Activated CD4-positive, CD25-positive, alpha-beta regulatory T cell treated with anti-CD3 and anti-CD28 coated beads, Interleukin-2, amount 50 U/mL, for 16 hours (primary cell): ENCODE measurements around the gene COL18A1.
"Not testable (repeated sequence)": the region's sequence is repeated elsewhere in the genome, so short reads cannot be mapped to it uniquely, and the experiment has no call there.

Experiments
- DNase-seq: peaks from one replicate; pipeline ENCODE4 v3.0.0-alpha.2; 2020; ENCODE audit warnings: low read depth, low spot score

The COL18A1 gene

DNA sequence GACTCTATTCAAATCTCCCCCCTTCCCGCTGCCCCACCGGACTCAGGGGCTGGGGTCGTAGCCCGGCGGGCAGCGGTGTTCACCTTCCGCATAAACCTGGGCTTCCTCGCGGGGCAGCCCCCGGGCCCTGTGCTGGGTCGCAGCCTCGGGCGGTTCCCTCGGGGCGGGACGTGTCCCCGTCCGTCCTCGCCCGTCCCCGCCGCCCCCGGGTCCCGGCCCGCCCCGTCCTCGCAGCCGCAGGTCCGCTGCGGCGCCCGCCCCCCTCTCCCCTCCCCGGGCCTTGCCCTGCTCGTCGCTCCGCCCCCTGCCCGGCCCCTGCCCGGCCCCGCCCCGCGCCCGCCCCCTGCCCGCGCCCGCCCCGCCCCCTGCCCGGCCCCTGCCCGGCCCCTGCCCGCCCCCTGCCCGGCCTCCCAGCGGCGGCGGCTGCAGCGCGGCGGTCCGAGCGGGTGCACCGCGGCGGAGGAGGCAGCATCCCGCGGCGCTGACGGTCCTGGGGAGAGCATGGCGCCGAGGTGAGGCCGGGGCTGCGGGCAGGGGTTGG lies at the start of gene COL18A1:
Gene COL18A1 (plus strand): TSS at position 436 of the 541 bp plus-strand sequence. CDS start 66 bp downstream, at position 502.
- no peak for DNase-seq

DNA sequence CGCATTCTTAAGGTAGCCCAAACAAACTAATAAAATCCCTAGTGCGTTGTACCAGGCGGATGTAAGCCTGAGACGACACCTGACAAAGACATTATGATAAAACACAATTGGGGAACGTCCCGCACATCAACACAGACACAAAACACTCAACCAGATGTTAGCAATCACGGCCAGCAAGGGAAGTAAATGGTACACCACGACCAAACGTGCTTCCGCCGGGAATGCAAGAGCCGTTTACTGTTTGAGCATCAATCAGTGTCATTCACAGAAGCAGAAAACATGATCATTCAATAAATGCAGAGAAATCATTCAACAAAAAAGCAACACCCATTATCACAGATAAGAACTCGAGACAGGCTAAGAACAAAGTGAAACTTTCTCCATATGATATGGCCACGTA lies 49.4 kb upstream of the COL18A1 start:
- no peak for DNase-seq

DNA sequence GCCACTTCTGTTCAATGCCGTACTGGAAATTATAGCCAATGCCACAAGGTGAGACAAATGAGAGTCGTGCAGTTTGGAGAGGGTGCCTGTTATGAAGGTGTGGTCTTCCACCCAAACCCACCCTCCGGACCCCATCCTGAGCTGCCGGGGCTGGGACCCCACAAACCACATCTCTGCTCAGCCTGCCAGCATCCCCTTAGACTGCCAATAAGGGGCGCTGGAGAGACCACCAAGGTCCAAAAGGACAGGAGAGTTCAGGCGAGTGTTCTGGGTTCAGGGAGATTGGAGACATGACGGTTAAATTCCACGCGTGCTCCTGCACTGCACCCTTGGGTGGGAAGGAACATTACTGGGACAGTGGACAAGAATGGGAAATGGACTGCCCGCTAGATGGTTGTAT lies 48.7 kb upstream of the COL18A1 start:
- no peak for DNase-seq

DNA sequence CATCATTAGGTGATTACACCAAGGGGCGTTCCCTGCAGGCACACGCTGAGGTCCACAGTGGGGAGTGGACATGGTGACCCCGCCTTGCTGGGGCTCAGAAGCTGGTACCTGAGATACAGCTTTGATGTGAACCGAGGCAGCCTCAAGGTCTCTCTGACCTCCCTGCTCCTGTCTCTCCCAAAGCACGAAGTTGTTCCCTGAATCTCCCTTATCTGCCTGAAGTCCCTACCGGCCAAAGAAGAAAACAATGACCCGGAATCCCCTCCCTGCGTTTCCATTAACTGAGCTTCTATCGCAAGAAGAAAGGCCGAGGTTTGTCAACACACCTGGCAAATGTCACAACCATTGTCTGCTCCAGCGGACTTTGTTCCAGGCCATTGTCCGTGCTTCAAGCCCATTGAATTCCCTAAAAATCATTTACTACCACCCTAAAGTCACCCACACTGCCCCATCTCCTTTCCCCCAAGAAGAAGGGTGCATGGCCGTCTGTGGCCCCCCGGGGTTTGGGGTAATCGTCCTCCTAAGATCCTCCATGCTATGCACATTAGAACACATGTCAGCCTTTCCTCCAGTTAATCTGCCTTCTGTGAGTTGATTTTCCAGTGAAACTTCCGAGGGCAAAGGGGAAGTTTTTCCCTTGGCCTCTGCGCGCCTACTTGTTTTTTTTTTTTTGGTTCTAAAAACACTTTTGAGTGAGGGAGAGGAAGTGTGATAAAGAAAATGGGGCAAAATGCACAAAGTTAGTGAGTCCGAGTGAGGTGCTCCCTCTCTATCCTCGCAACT lies 48.1 kb upstream of the COL18A1 start:
- DNase-seq: no peak

DNA sequence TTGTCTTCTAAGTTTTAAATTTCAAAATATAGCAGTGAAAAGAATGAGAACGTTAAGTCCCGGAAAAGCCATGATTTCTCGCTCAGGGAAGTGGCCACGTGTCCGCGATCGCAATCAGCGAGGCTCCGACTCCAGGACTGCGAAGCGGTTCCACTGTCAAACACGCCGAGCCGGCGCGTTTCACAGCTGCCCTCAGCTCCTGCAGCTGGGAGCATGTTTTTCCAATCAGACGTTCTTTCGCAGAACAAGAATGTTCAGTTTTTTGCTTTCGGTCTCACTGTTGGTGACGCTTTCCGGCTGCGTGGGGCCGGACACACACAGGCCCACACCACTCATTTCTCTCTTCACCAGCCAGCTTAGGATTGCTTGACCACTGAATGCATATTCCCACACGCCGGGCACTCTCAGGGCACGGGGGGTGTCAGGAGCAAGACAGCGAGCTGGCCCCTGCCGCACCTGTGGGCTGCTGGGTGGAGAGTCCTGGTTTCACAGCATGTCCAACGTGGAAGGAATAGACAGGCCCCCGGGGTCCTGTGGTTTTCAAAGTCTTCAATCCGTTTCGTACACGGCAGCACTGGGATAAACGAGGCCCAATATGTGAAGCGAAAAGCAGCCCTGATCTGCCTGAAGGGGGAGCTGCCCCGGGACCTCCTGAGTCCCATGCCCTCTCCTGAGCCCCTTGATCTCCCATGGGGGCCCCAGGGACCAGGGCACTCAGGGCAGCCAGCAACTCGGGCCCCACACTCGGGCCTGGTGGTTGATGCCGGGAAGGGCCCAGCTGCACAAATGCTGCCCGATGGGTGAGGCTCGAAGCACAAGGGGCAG lies 47.3 kb upstream of the COL18A1 start:
- DNase-seq: no peak

DNA sequence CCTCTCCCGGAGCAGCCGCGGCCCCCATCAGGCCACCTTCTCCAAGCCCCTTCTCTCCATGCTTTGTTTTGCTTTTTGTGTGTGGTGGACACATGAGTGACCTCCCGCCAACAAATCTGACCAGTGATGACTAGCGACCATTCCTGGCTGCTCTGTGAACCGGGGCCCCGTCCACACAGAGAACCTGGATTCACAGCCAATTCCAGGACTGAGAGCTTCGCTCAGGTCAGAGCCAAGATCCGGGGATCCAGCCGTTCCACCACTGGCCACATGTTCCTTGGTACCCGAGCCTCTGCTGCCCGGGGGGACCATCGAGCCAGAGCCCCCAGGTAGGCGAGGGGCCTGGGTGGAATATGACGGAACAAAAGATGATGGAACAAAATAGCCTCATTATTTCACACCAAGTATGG lies 46.7 kb upstream of the COL18A1 start:
- DNase-seq: no peak

DNA sequence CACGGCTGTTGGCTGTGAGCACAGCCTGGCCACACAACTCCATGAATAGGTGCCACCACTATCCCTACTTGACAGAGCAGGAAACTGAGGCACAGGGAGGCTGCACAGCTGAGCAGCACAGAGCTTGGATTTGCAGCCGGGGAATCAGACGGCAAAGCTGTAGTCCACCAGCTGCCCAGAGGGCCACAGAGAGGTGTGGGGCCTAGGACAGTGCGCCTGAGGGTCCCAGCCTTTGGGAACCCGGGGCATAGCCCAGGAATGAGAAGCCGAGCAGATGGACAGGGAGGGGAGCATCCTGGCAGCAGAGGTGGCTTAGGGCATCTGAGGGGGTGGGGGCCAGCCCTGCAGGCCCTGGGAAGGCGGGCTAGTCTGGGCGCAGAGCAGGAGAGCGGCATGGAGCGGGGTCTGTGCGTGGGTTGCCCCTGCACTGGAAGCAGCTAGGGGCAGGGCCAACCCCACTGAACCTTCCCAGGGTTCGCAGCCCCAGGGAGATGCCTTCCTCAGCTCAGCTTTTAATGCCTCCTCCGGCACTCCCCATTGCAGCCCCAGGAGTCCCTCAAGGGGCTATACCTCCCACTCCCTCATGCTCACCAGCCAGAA lies 46.2 kb upstream of the COL18A1 start:
- DNase-seq: no peak

DNA sequence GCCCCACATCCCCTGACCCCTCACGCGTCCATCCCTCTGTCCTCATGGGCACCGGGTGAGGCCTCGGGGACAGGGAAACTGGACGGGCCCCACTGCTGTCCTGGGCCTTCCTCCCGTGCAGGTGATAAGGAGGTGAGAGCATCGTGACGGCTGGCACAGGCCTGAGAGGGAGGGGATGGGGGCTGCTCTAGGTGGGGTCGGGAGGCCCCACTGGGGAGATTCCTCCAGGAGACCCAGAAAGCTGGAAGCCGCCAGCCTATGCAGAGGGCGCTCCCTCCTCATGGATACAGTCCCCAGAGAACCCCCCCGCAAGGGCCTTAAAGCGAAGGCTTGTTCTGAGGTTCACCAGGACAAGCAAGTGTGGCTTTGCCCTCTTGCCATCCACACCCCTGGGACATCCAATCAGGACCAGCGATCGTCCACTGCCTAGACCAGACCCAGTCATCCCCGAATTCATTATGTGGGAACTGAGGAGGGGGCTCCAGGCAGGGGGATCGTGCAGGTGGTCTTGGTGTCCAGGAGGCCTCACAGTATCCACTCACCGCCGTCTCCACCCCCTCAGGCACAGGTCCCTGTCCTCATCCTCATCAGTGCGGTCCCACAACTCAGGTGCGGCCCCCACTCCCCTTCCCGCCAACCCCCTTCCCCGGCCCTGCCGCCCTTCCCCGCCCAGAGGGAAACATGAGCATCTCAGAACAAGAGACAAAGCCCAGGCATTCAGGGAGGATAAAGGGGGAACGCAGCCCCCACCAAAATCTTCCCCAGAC lies 45.3 kb upstream of the COL18A1 start:
- no peak for DNase-seq

DNA sequence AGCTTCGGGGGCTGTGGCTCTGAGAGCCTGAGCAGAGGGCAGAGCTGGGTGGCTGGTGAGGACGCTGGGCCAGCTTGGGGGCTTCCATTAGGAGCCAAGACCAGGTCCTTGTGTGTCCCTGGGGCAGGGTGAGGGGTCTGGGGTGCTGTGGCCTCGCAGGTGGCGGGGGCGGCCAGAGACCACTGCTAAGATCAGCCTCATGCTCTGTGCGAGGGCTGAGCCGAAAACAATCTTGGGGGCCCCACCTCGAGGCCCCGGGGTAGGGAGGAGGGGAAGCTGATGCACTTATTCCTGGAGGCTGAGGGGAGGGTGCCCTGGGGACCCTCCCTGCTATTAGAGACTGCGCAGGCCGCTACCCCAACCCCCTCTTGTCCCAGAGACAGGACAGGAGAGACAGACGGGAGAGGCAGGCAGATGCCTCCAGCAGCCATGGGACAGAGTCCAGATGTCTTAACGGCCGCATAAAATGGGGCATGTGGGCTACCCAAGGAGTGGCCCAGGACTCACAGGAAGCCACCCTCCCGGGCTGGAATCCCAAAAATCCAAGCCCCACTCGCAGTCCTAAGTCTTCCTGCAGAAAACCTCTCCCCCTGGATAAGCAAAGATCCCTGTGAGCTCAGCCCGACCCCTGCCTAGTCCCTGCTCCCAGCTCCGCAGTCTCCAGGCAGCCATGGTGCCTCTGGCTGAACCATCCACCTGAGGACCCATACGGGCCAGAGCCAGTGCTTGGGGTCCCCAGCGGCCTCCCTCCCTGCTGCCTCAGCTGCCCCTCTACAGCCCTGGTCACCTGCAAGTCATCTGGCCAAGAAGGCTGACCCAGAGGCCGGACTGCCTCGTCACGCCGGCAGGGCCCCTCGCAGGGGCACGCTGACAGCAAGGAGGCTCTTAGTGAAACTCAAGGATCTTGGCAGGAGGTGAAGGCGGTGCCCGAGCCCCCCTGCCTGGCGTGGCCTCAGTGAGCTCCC lies 43.6 kb upstream of the COL18A1 start:
- DNase-seq: no peak

DNA sequence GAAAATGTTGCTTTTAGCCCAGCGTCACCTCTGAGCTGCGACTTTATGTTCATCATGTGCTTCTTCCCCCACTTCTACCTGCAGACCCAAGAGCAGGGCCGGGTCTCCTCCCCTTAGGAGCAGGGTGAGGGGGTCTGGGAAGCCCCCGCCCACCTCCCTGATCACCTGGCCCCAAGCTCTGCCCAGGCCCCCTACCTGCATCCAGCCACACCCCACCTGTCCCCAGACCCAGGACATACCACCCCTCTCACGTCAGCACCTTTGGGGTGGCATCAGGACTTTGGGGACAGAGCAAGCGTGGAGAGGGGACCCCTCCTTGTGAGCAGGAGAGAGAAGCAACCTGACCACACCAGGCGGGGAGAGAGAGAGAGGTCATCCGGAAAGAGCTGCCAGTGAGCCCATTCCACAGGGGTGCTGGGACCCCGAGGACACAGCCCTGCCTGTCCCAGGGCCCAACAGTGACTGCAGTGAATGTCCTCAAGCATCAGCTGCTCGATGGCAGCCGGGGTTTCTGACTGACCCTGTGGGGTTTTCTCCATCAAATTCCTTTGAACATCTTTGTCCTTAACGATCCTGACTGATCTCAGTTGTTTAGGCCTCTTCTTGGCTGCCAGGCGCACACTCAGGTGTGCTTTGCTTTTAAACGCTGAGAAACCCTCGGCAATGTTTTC lies 42.8 kb upstream of the COL18A1 start:
- DNase-seq: no peak

DNA sequence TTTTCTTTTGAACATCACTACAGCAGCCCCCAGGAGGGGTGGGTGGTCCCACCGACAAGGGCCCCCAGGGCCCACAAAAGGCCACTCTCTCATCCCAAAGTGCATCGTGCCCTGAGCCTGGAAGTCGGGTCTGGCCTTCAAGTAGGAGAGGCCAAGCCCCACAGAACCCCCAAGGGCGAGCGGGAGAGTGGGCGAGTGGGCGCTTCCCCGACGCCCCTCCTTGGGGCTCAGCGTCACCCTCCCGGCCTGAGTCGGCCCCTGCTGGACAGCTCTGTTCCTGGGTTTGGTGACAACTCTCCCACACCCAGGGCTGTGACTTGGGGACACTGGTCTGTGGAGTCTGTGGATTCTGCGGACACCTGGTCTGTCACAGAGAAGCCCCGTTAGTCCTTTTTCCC lies 42.2 kb upstream of the COL18A1 start:
- DNase-seq: no peak

DNA sequence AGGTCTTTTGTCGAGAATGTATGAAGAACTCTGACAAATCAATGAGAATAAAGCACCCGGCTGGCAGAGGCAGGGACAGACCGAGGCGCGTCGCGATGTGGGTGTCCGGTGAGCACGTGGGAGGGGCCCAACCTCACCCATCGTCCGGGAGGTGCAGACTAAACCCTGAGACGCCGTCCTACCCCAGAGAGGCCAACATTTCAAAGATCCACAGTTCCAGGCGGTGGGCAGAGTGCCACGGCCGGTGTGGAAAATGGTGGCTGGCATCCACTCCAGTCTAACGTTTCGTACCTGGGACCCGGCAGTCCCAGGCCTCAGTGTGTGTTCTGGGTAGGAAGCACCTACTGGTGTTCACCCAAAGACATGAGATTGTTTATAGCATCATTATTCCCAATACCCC lies 41.7 kb upstream of the COL18A1 start:
- not testable (repeated sequence) for DNase-seq

DNA sequence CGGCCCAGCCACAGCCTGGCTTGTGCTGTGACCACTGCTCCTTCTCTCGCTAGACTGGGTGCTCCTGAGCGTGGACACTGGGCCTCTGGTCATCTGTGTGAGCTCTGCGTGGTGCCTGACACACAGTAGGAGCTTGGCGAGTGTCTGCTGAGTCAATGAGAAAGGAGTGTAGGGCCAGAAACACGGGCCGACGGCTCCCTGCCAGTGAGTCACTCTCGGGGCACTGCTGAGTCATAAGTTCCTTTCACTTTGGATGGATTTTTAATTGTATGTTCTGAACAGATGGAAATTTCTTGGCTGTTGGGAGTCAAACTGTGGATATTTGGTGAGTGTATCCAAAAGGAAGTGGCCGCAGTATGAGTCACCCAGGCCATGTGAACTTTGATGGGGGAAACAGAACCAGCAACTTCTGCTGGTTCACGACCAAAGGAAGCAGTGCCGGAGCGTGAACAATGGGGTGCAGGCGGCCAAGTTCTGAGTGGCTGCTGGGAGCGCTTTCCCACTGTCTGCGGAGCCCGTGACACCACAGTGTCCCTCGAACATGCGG lies 41.0 kb upstream of the COL18A1 start:
- DNase-seq: no peak

DNA sequence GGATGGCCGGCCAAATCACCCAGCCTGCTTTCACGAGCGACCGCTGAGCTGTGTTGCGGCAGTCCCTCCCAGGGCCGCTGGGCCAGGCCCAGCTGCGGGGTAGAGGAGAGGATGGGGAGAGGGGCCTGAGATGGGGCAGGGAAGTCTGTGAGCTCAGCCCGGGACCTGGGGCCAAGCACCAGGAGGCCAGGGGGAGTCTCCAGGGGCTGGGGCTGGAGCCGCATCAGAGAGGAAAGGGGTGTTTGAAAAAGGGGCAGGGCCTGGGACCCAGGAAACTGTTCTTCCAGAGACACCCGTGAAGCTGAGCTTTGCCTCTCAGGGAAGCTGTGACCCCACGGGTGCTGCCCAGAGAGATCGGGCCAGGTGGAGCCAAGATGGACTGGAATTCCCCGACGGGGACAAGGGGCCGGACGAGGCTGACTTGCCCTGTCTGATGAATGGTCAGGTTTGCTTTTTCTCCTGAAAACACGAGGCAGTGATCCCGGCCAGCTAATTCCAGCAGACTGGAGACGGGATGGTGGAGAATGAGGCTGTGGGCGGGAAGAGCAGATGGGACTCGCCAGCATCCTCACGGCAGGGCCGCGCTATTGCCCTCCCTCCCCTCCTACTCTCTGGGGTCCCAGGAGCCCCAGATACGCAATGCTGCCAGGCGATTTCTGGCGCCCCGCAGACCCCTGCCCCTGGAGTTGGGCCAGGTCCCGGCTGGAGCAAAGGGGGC lies 40.3 kb upstream of the COL18A1 start:
- no peak for DNase-seq

DNA sequence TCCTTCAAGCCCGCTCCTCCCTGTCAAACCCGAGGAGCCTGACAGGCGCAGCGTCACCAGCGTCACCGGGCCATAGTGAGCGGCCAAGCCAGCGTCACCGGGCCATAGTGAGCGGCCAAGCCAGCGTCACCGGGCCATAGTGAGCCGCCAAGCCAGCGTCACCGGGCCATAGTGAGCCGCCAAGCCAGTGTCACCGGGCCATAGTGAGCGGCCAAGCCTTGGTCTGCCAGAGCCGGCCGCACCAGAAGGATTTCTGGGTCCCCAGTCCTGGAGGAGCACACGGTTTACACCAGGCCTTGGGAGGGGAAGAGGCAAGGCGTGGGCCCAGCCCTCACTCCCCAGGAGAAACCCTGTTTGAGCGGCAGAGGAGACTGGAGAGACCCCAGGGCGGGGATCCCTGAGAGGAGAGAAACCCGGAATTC lies 39.8 kb upstream of the COL18A1 start:
- no peak for DNase-seq

DNA sequence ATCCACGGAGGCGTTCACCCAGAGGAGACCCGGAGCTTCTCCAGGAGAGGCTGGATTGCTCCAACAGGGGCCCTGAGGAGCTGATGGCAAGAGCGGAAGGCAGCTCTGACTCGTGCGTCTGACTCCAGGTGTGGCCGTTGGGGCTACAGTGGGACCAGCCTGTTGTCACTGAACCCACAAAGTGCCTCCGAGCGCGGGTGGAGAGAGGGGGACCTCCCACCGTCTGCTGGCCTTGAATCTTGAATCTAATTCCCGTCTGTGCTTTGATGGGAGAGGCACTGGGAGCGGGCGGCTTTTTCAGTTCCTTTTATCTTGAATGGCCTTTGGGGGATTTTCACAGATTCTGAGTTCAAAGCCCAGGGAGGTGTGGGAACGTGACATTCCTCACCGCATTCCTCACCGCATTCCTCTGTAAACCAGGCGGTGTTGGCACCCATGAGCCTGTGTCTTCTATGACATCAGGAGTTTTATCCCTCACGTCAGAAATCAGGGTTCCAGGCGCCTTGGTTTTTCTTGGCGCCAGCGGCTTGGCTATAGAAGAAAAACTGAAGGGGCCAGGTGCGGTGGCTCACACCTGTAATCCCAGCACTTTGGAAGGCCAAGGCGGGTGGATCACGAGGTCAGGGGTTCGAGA lies 39.2 kb upstream of the COL18A1 start:
- DNase-seq: no peak

DNA sequence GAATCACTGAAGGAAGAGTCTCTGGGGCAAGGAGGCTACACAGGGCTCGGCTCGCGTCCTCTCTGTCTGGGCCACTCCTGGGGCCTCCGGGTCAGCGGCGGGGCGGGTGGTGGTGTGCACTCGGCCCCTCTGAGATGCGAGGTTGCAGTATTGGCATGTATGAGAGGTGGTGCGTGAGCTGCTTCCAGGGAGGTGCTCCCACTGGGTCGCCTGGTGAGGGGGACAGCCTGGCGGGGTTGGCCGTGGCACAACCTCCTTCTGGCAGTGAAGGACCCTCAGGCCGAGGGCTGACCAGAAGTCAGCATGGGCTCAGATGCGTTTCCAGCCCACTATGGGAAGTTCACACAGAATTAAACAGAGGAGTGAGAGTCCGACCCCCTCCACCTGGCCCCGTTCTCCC lies 38.5 kb upstream of the COL18A1 start:
- no peak for DNase-seq

DNA sequence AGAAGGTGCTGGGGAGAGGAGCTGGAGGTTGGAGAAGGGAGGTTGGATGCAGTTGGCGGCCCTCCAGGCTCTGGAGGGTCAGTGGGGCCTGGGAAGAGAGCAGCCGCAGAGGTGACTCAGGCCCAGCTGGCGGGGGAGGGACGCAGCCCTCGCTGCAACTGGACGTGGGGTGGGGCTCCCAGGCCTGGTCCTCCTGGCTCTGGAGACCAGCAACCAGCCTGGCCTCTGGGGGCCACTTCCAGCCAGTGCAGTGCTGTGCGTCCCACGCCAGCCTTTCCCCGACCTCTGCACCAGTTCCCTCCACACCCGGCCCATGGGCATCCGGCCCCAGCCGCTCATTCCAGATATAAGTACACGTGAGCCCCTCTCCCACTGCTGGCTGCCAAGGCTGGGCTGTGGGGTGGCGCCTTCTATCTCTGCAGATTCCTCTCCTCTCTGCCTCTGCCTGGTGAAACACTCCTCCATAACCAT lies 38.0 kb upstream of the COL18A1 start:
- DNase-seq: no peak
